Neural progenitor cell (in vitro differentiated cells): Measurements from ENCODE around the gene KCNJ16.

Experiments
- EZH2 ChIP-seq: fragments of 200-600 bp; sonication (generic); IDR thresholded peaks from 2 replicates; pipeline ENCODE4 v1.6.1; 2017; ENCODE audit warnings: antibody characterized with exemption, mild to moderate bottlenecking, moderate library complexity
- TF ChIP-seq, protein P1 (sequence below): fragments of 200-600 bp; sonication (generic); IDR thresholded peaks from 2 replicates; pipeline ENCODE4 v1.5.1; 2017; ENCODE audit warnings: antibody characterized with exemption, mild to moderate bottlenecking

DNA sequence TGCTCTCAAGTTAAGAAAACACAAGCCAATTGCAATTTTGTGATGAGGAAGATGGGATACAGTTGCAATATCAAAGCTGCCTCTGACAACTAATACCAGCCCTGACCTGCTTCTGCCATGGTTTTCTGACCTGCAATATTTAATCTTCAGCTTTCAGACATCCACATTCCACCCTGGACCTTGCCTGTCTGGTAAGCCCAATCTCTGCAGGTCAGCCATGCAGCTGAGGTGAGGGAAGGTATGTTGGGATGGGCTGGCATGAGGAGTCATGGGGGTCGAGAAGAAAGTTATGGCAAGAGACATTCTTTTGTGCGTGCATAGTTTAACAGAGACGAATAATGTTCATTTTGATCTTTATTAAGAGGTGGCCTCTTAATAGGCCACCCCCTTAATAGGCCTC lies 31.5 kb downstream of the KCNJ16 start:
- TF ChIP-seq, protein P1, sequence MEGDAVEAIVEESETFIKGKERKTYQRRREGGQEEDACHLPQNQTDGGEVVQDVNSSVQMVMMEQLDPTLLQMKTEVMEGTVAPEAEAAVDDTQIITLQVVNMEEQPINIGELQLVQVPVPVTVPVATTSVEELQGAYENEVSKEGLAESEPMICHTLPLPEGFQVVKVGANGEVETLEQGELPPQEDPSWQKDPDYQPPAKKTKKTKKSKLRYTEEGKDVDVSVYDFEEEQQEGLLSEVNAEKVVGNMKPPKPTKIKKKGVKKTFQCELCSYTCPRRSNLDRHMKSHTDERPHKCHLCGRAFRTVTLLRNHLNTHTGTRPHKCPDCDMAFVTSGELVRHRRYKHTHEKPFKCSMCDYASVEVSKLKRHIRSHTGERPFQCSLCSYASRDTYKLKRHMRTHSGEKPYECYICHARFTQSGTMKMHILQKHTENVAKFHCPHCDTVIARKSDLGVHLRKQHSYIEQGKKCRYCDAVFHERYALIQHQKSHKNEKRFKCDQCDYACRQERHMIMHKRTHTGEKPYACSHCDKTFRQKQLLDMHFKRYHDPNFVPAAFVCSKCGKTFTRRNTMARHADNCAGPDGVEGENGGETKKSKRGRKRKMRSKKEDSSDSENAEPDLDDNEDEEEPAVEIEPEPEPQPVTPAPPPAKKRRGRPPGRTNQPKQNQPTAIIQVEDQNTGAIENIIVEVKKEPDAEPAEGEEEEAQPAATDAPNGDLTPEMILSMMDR = no peak
- TF ChIP-seq EZH2 = no peak
